GM19035 (cell line): ENCODE results near the gene RWDD1.
A peak's percentile ranks its signal among the peaks of the same experiment; 100 is the strongest.
"Not testable (repeated sequence)": the region's sequence is repeated elsewhere in the genome, so short reads cannot be mapped to it uniquely, and the experiment has no call there.

Experiments used
- ATAC-seq: cut with Tn5 transposase; IDR thresholded peaks from one replicate; pipeline ENCODE4 v1.9.1; 2021; ENCODE audit not compliant: unreplicated experiment

Gene RWDD1

GRCh38 chr6:116604868-116605267, 33.6 kb downstream of the RWDD1 start:
- not testable (repeated sequence) for ATAC-seq

- ATAC-seq = no peak
Observed at GRCh38 chr6:116605935-116606334, 34.6 kb downstream of the RWDD1 start.

- no peak for ATAC-seq
Observed at GRCh38 chr6:116611056-116611455, 39.8 kb downstream of the RWDD1 start.

GRCh38 chr6:116615937-116616736, 44.8 kb downstream of the RWDD1 start, which contains the start of gene RSPH4A:
Gene RSPH4A (plus strand): TSS chr6:116616479. CDS start chr6:116616624, 145 bp downstream.
- peak; percentile 99 for ATAC-seq

- peak; percentile 38 for ATAC-seq
Observed at GRCh38 chr6:116616737-116617053, 45.4 kb downstream of the RWDD1 start.

GRCh38 chr6:116624036-116624805, 52.9 kb downstream of the RWDD1 start:
- no peak for ATAC-seq

- no peak for ATAC-seq
Observed at GRCh38 chr6:116625872-116626271, 54.6 kb downstream of the RWDD1 start.

GRCh38 chr6:116629563-116629981, 58.3 kb downstream of the RWDD1 start:
- no peak for ATAC-seq

GRCh38 chr6:116631379-116631990, 60.2 kb downstream of the RWDD1 start:
- ATAC-seq = no peak

- no peak for ATAC-seq
Observed at GRCh38 chr6:116633685-116634084, 62.4 kb downstream of the RWDD1 start.
